ENCODE results near the gene SIRT2. TPM values are rescaled to one million over a fixed set of nuclear protein-coding genes. Genes with fewer than 3 reads are reported as not detected.
"Not testable (repeated sequence)": the region's sequence is repeated elsewhere in the genome, so short reads cannot be mapped to it uniquely, and the experiment has no call there.

SIRT2 gene
- total RNA-seq, 1 donor from 2014 or later, result 40.3 TPM

DNA sequence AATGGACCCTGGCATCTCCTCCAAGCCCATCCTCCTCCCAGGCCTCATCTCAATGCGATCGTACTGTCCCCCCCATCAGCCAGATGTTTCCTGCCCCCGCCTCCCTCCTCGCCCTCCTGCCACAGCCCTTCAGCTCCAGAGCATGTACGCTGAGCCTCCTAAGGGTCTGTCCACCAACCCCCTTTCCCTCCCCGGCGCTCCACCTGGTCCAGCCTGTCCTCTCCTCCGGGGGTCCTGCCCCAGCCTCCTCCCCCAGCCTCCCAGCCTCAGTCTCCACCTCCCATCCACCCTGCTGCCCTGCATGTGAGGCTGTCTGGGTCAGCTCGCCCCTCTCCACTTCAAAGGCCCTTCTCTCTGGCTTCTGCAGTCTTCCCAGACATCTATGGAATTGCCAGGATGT lies 4.5 kb downstream of the SIRT2 start:
- ATAC-seq, result no peak

DNA sequence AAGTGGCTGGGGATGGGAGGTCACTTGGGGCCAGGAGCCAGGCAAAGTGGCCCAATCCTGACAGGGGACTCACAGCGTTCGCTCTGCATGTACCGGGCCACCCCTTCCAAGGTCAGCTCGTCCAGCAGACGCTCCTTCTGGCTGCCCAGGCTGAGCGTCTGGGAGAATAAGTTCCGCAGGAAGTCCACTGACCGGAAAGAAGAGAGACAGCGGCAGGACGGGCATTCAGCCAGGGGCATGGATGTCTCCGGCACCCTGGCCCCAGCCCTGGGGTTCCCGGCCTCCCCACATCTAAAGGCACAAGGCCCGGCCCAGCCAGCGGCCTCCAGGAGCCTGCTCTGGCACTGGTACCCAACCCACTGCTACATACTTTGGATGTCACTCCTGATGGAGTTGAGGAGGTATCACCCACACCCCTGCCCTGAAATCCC lies 6.1 kb downstream of the SIRT2 start:
- no peak for ATAC-seq

DNA sequence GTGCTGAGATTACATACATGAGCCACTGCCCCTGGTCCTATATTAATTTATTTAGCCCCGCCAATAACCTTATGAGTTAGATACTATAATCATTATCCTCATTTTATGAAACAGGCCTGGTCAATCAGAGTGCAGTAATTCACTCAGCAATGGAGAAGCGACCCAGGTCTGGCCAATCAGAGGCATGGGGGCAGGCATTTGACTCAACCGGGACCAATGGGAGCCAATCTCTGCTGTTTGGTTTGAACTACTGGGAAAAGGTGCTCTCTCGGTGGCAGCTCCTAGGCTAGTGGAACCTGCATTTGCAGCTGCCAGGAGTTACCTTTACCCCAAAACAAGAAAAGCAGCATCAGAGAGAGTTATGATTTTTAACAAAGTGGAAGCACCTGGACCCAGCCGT lies 6.6 kb downstream of the SIRT2 start:
- no peak for ATAC-seq

DNA sequence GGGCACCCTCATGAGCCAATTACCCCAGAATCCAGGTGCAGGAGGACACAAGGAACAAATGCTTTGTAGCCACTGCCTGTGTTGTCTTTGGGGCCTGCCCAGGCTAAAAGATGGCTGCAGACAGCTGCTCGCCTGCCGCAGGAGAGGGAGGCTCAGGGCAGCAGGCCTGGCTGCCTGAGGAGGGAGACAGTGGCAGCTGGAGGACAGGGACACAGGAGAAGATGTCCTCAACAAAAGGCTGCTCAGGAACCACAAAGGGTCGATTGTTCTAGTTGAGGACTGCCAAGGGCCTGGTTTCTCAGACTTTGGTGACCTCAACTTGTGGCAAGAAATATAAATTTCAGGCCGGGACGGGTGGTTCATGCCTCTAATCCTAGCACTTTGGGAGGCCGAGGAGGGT lies 7.6 kb downstream of the SIRT2 start:
- ATAC-seq, result no peak

DNA sequence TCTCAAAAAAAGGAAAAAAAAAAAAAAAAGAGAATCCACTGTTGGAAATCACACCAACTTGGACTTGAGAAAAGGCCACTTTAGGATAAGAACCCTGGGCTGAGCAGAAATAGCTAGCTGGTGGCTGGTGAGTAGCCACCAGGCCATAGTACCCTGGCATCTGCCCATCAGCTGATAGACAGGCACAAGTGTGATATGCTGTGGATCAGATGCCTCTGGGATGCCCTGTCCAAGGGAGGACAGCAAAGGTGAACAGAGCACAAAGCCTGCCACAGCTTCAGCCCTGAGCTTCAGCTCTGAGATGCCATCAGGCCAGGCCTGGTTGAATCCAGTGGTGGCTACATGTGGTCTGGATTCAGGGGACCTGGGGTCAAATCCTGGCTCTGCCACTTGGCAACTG lies 8.7 kb downstream of the SIRT2 start:
- ATAC-seq, result no peak

DNA sequence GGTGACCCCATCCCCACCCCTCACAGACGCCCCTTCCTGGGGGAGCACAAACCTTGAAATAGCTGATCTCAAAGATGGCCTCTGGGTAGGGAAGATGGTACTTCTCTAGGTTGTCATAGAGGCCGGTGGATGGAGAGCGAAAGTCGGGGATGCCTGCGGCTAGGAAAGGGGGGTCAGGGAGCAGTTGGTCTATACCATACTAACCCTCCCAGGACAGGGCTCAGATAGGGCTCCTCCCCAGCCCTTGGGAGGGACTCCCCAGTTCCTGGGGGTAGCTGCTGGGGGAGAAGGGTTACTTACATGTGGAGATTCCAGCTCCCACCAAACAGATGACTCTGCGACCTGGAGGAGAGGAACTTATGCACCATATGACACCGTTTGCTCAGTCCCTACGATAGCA lies 9.6 kb downstream of the SIRT2 start:
- ATAC-seq, result no peak

DNA sequence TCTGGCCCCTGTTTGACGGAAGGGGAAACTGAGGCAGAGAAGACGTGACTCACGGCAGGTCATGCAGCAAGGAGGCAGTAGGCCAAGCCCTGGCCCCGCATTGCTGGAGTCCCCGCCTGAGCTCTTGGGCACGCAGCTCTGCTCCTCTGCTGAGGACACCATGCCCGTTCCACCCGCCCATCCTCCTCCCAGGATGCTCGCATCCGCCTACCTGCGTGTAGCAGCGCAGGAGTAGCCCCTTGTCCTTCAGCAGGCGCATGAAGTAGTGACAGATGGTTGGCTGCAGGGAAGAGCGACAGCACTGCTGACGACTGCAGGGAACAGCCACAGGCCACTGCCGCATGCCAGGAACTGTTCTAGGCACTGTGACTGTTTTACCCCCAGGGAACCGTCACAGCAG lies 10.5 kb downstream of the SIRT2 start:
- ATAC-seq, result no peak

DNA sequence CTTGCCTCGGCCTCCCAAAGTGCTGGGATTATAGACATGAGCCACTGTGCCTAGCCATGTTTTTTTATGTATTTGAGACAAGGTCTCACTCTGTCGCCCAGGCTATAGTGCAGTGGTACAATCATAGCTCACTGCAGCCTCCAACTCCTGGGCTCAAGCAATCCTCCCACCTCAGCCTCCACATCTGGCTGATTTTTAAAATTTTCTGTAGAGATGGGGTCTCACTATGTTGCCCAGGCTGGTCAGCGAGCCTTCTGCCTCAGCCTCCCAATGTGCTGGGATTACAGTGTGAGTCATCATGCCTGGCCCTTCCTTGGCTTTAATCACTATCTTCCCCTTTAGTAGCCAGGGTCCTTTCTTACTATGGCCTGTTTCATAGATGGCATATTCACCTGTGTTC lies 14.7 kb downstream of the SIRT2 start:
- ATAC-seq, result not testable (repeated sequence)

DNA sequence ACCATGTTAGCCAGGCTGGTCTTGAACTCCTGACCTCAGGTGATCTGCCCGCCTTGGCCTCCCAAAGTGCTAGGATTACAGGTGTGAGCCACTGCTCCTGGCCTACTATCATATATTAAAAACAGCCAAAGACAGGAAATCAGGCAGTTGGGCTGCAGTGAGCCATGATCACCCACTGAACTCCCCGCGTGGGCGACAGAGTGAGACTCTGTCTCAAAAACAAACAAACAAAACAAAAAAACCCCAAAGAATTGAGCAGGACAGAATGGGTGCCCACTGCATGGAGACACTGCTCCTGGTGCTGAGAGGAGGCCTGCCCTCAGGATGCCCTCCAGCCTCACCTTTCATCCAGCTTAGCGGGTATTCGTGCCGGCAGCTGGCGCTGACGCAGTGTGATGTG lies 16.1 kb downstream of the SIRT2 start:
- no peak for ATAC-seq

DNA sequence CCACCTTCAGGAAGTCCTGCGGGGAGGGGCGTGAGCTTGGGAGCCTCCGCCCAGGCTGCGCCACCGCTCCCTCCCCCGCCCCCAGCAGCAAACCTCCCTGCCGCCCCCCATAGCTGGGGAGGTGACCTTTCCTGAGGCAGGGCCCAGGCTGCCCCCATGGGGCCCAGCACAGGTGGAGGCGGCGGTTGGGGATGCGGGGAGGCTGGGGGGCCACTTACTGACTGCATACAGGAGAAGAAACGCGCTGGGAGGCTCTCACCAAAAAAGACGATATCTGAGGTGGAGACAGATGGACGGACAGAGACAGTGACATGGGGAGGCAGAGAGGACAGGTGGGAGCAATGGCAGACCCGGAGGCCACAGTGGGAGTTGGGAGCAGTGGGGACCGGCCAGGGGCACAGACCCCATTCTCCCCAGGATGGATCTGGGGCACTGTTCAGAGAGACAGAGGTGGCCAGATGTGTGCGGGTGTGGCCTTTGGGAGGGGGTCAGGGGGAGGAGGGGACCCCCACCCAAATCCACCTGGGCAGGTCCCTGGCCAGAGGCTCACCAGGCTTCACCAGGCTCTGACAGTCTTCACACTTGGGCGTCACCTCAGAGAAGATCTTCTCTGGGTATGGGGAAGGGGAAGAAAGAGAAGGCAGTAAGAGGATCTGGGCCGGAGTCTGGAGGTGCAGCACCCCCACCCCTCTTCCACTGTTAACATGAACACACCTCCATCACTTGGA lies 18.4 kb downstream of the SIRT2 start:
- no peak for ATAC-seq

DNA sequence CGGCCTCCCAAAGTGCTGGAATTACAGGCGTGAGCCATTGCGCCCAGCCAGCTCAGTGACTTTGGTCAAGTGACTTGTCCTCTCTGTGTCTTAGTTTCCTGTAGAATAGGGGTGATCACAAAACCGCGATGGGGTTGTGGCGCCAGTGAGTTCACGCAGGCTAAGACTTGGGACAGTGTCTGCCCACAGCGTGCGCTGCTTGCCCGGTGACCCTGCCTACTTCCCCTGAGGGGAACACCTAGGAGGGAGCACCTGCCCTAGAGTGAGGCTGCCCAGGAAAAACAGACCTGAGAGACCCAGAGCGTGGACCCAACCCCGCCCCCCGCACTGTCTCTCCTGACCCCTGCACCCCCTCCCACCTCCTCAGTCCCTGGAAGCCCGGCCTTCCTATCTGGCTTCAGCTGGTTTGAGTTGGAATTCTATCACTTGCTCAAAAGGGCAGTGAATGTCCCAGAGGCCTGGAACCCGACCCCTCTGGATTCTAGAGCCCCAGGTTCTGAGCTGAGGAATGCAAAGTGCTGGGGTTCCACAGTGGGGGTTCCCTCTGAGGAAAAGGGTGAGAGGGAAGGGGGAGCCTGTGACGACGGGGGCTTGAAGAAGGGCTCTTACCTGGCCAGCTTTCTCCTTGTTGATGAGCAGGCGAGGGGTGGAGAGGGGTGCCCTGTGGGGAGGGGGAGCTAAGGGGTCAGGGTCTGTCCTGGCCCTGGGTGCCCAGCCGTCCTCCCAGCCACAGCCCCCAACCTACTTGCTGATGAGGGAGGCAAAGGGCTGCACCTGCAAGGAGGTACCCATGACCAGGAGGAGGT lies 19.1 kb downstream of the SIRT2 start:
- ATAC-seq, result no peak

DNA sequence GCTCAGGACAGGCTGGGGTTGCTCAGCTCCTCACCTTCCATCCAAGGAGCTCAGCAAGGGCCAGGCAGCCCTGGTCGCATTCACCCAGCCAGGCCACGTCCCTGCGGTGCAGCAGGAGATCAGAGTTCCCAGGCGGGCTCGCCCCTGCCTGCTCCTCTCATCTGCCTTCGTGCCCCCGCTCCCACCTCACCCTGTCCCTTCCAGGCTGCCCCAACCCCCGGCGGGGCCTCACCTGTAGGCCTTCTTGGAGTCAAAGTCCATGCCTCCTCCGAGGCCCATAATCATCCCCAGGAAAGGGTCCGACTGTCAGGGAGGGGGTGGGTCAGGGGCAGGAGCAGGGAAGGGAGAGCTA lies 20.0 kb downstream of the SIRT2 start:
- ATAC-seq, result peak; percentile 3

DNA sequence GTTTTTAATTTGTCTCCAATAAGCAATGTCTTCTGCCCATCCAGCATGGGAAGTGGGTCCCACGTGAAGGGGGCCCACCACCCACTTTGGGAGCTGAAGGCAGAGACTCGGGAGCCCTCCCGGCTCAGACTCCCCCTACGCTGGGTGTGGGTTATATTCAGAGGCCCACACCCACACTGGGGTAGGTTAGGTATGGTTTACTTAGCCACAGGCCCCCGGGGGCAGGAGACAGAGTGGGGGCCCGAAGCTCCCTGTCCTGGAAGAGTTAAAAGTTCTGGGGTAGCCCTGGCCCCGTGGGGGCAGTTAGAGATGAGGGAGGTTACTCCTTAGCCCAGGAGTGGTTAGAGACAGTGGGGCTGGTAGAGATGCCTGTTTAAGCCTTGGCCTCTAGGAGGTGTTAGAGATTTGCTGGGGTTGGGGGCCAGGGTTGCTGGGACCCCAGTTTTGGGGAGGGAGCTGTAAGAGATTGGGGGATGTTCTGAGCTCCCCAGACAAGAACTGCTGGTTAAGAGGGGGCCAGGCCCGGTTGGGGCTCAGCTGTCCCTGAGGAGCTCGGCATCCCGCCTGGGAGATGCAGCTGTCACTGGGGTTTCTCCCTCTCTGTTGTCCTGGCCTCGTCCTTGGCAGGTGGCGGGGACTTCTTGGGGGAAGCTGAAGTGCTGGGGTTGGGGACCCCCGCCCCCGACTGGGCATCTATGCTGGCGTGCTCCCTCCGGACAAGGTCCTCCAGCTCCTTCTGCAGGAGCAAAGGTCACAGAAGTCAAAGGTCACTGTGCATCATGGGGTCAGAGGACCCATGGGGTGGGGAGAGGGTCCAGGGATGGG lies 20.6 kb downstream of the SIRT2 start:
- peak; percentile 3 for ATAC-seq

DNA sequence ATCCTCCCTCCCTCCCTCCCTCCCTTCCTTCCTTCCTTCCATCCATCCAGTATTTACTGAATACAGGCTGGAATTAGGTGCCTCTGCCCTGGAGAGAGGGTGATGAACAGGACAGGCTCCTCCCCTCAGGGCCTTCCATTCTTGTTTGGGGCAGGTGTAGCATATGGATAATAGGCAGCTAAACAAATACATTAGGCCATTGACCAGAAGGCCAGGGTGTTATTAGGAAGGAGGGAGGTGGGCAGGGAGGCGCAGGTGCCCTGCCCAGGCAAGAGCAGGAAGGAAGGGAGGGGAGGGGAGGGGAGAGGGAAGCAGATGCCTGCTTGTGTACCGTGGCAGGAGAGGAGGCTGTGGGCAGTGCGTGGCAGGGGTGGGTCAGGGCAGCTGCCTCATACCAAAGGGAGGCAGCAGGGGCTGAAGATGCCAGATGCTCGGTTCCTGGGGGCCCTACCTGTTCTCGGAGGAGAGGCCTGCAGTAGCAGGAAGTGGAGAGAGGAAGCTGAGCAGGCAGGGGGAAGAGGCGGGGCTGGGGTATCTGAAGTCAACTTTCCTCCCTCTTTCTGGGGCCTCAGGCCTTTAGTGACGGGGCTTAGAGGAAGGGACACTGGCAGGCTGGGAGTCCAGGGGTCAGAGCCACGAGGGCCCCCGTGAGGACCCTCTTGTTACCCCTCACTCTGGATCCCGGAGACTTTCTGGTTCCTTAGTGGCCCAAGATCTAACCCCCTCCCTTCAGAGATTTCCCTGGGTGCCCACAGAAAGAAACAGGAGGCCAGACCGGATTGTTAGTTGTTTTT lies 21.4 kb downstream of the SIRT2 start, which contains the start of gene RINL:
TSS of gene RINL (minus strand) at position 495 of the 794 bp plus-strand sequence. CDS start 1,533 bp downstream, outside the sequence.
- ATAC-seq, result peak; percentile 41

DNA sequence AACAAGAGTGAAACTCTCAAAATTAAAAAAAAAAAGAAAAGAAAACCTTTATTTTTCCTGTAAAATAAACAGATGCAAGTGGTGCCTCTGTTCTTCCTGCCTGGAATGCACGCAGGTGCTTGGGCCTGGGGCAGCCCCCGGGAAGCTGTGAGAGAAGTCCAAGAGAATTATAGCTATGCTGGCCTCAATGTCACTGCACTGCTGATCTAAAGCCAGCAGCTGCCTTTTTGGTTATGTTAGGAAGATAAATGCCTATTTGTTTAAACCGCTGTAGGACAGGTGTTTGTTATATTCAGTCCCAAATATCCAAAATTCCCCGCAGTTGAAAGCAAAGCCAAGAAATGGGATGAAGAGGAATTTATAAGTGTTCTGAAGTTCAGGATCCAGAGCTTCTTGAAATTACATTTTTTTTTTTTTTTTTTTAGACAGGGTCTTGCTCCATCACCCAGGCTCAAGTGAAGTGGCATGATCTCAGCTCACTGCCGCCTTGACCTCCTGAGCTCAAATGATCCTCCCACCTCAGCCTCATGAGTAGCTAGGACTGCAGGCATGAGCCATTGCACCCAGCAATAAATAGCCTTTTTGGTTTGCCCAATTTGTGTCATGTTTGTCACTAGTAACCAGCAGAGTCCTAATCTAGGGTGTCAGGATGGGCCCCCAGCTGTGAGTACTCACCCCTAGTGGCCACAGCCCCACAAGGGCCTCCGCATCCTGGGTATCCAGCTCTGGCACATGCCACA lies 23.6 kb downstream of the SIRT2 start:
- no peak for ATAC-seq

DNA sequence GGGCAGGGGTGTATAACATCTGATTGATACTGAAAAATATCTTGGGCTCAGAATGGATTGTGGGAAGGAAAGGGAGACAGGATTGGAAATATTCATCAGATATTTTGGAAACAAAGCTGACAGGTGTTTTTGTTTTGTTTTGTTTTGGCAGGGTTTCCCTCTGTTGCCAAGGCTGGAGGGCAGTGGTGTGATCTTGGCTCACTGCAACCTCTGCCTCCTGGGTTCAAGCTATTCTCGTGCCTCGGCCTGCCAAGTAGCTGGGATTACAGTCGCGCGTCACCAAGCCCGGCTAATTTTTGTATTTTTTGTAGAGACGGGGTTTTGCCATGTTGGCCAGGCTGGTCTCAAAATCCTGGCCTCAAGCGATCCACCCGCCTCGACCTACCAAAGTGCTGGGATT lies 26.0 kb downstream of the SIRT2 start:
- ATAC-seq, result not testable (repeated sequence)

DNA sequence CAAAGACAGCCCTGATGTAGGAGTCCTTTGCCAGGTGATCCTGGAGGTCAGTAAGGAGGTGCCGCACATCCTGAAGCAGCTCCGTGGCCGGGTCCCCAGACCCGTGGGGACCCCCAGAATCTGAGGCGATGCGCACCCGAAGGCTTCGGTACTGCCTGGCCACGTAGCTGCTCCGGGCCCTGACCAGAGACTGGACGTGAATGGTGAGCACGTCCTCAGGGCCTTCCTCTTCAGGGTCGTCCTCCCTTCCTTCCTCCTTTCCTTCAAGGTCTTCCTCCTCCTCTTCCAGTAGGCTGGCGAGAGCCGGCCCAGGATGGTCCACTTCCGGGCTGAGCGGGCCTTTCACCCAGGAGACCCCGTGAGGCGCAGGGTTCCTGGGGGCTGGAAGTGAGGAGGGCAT lies 28.8 kb downstream of the SIRT2 start:
- ATAC-seq, result peak; percentile 1

DNA sequence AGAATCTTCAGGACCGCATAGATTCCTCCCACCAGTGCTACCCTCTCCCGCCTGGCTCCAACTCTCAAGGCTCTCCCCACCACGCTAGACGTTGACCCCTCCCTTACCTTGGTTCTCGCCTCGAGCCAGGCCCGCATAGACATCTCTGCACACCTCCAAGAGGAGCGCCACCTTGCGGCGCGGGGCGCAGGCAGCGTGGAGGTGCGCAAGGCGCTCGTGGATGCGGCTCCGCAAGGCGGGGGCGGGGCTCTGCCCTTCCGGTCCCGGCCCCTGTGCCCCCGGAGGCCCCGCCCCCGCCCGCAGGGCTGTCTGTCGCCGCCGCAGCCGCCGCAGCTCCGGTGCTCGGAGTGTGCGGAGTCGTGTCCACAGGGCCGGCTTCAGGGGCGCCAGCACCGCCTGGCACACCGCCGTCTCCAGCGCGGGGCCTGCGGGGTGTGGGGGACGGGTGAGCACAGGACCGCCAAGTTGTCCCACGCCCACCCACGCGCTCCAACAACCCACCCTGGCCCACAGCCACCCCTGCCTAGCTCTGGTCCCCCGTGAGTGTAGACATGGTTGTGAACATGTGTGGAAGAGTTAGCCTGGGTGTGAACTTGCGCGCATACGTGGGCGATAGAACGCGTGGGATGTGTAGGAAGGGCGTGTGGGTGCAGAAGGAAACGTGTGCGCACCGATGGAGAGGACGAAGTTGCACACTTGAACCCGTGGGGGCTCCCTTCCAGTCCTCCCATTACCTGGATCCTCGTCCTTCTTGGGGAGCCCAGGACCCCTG lies 29.4 kb downstream of the SIRT2 start:
- peak; percentile 83 for ATAC-seq

DNA sequence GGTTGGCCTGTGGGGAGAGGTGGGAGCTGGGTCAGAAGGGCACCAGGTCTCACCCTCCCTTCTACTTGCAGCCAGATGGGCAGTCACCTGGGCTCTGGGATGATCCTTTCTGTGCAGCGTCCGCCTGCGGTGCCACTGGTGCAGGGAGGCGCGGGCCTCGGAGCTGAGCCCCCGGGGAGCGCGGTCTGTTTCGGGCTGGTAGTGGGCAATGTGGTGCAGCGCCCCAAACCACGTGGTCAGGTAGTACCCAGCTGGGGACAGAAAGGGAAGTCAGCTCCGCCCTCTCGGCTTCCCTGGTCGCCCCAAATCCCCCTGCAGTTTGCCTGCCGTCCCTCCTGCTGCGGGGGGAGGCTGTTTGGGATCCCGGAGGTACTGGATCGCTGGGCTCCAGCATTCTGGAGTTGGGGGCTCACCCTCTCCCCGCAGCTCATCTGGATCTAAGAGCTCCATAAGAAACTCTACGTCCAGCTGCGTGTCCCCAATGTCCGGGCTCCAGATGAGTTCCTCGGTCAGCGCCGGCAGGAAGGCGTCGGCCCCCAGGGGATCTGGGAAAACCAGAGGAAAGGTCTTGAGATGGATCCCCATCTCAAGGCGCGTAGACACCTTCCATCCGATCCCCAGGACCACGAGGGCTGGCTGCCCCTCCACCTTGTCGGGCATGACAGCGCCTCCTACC lies 30.1 kb downstream of the SIRT2 start:
- ATAC-seq, result peak; percentile 26

DNA sequence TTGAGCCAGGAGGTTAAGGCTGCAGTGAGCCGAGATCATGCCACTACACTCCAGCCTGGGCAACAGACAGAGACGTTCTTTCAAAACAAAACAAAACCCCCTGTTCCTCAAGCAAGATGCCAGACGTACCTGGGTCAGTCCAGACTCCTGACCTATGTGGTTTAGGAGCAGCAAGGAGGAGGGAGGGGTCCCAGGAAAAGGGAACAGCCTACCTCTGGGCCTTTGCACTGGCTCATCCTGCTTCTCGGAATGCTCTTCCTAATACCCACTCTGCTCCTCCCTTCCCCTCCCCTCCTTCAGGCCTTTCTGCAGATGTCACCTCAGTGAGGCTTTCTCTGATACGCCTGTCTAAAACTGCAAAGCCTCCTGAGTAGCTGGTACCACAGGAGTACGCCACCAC lies 30.9 kb downstream of the SIRT2 start:
- ATAC-seq, result no peak
